AG20443 (cell line): Measurements from ENCODE around the gene CAMK4.
A peak's percentile ranks its signal among the peaks of the same experiment; 100 is the strongest.

Experiments
- DNase-seq: peaks from one replicate; pipeline ENCODE4 v3.0.0; 2012; ENCODE audit warnings: low spot score, mixed read lengths

Gene CAMK4

DNA sequence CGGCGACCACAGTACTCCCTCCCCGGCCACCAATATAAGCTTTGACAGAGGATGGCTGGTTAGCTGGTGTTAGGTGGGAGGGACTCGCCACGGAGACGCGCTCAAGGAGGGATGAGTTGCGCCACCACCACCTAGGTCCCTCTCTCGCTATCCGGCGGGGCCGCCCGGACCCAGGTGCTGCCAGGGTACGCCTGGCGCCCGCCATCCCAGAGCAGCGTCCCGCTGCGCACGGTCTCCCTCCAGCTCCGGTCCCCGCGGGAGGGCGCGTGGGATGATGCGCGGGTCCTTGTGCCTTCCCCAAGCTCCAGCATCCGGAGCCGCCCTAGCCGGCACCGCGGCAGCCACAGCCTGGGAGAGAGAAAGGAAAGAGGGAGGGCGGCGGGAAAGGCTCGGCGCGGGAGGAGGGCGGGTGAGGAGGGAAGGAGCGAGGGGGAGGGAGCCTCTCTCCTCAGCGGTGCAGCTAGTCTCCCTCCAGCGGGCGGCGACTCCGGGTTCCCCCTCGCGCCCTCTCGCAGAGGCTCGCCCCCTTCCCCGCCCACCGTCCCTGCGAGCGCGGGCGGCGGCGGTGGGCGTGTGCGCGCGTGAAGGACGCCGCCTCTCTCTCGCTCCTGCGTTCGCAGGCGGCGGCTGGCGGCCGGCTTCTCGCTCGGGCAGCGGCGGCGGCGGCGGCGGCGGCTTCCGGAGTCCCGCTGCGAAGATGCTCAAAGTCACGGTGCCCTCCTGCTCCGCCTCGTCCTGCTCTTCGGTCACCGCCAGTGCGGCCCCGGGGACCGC is at the start of gene CAMK4:
TSS of gene CAMK4 (plus strand) at position 598 of the 774 bp plus-strand sequence. CDS start at position 698, 100 bp downstream.
- peak; percentile 82 for DNase-seq

DNA sequence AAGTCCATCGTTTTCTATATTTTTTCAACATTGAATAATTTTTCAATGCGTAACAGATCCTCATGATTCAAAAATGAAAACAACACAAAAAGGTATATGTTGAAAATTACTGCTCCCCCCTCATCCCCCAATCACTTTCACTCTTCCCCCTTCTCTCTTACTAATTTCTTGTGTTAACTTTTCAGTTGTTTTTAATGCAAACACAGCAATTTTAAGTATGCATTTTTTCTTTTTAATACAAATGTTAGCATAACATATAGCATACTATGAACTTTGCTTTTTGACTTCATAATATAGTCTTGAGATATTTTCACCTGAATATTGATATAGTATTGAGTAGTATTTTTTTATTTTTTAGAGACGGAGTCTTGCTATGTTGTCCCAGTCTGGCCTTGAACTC is 41.1 kb upstream of the CAMK4 start:
- DNase-seq = no peak

DNA sequence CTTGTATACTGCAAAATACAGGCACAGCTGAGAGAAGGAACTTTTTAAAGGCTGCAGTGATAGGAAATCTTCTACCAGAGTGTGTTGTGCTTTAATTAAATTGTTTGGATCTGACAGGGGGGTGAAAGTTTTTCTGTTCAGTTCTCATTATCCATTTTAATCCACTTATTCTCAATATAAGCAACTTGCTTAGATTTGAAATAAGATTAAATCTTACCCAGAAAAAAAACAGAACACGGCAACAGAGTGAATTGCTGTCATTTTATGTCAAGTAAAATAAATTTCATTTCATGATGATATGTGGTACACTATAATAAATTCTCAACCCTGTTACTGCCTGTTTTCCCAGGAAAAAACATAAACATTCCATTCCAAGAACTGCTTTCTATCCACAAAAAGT is 37.1 kb upstream of the CAMK4 start:
- DNase-seq = no peak

DNA sequence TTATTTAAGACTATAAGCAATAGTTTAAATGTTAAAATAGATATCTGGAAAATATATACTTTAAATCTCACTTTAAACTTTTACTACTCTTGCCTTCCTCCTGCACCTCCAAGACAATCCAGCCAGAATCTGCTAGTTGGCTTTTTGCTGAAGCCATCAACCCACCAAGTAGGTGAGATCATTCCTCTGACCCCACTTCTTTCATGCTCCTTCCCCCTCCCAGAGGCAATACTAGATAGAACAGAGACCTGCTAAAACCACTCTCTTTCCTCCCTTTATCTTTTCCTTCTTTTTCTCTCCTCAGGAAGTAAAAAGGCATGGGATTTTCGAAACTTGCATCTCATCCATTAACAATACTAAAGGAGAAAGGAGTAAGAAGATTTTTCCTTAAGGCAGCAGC is 30.1 kb upstream of the CAMK4 start:
- no peak for DNase-seq

DNA sequence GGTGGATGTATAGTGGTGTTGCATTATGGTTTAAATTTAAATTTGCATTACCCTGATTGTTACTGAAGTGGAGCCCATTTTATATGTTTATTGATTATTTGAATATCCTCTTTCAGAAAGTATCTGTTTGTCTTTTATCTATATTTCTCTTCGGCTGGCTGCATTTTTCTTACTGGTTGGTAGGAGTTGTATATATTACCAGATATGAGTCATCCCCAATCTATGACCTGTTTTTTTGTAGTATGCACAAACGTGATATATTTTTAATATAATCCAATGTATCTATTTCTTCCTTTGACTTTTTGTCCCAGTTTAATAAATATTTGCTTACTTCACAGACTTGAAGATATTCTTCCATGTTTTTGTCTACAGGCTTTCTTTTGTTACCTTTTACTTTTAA is 29.3 kb upstream of the CAMK4 start:
- DNase-seq = no peak

DNA sequence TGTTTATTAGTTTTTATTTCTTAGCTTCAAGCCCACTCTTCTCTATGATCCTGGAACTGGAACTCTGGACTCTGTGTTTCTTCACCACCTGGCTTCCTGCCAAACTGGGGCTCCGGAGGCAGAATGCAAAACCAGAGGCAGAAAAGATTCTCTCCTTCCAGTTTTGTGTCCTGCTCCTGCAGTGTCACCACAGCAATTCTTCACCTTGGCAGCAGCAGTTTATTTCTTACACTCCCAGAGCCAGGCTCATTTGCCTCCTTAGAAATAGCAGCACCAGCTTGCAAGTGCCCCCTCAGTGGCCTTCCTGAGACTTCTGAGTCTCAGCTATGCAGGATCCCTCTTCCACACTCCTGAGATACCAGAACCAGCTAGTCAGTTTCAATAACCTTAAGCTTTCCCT is 26.7 kb upstream of the CAMK4 start:
- peak; percentile 7 for DNase-seq

DNA sequence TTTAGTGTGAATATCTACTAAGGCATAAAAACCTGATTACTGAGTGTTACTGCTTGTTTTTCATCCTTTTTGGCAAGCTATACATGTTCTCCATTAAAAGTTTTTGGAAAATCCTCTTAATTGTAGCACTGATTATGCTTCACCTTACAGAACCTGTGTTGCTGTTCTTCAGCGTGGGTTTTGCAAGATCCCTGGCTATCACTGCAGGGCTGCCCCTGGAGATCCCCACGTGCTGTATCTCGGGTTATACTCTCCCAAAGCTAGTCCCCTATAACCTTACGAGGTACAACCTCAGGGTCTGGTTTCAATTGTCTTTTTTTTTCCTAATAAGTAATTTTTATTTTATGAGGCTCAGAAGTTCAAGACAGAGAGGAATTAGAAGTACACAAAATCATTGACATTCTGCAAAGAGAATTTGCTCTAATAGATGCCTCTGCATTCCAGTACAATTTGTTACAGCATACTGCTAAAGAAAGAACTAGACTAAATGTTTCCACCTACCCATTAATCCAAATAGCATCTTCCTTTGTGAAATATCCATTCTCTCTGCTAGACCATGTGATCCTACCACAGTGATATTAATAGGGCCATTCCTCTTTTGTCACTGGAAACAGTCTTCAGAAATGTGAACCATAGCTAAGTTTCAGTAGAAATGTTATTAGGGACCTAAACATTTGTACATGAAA is 25.8 kb upstream of the CAMK4 start:
- no peak for DNase-seq

DNA sequence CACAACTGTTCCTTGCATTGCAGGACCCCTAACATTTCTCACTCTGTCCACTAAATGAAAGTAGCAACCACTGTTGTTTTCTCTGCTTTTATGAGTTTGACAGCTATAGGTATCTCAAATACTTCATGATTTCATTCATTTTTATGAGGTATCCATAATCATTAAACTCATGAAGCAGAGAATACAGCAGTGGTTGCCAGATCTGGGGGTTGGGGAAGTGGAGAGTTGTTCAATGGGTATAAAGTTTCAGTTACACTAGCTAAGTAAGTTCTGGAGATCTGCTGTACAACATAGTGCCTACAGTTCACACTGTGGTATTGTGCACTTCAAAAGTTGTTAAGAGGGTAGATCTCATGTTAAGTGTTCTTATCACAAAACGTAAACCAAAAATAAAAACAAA is 23.4 kb upstream of the CAMK4 start:
- DNase-seq = no peak

DNA sequence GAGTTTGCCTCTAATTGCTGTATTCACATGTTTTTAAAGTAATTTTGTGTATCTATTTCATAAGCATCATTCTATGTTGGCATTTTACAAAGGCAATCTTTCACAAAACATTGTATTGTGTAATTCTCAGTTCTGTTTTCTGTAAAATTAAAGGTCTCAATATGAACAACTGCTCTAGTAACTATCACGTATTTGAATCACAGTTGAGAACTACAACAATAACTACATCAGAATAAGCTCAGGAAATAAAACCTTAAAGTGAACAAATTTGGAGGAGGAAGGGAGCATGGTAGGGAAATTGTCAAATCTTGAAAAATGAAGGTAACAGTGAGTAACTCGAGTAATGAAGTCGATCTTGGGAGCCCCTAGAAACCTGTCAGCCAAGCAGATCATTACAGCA is 22.5 kb upstream of the CAMK4 start:
- DNase-seq = no peak

DNA sequence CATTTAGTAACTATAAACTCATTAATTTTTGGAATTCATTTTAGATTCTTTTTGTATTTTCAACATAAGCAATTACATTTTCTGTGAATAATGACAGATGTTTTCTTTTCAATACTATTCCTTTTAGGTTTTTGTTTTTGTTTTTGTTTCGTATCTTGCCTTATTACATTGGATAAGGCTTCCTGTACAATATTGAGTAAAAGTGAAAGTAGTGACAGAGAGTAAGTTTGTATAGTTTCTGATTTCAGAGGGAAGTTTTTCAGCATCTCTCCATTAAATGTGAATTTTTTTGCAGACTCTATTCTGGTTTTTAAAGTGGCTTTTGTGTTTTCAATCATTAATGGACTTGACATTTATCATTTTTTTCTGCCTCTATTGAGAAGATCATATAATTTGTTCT is 12.8 kb upstream of the CAMK4 start:
- no peak for DNase-seq

DNA sequence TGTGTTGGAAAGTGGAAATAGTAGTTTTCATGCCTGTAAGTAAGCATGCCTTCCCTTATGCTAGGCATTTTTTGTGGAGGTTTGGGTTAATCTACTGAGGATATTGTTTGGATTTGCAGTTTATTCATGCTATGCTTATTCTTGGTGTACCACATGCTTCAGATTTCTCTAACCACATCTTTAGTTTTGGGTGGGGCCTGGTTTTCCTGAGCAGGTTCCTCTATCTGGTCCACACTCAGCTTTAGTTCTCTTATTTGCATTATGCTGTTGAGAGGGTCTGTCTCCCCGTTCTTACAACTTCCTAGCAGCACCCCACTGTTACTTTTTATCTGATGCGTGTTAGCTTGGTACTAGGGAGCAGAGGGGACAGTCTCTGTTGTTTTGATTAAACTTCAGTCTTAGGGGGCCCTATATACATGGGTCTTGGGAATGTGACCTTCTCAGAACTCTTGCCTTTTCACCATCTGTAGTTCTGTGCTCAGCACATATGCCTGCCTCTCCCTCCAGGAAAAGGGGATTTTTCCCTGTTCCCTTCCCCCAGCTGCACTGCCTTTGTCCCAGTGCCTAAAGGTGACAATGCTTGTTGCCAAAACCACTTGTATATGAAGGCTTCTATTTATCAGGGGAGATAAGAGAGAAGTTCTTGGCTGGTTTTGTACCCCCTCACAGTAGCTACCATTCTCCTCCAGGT is 10.0 kb upstream of the CAMK4 start:
- no peak for DNase-seq

DNA sequence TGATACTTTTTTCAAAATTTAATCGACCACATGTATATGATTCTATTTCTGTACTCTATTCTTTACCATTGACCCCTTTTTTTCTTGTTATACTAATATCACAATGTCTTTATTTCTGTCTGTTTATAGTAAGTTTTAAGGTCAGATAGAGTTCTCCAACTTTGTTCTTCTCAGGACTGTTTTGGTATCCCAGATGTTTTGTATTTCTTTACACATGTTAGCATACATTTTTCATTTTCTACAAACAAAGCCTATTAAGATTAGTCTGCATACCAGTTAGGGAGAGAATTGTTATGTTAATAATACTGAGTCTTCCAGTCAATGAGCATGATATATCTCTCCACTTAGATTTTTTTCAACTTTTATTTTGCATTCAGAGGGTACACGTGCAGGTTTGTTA is 8.2 kb upstream of the CAMK4 start:
- no peak for DNase-seq

DNA sequence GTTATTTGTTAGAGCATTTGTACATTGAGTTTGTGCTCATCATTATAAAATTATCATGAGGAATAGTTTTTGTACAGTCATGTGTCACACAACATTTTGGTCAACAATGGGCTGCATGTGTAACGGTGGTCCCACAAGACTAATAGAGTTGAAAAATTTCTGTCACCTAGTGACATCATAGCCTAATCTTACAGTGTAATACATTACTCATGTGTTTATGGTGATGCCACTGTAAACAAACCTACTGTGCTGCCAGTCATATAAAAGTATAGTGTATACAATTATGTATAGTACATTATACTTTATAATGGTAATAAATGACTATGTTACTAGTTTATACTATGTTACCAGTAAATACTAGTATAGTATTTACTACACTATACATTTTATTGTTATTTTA is 3.0 kb upstream of the CAMK4 start:
- no peak for DNase-seq

DNA sequence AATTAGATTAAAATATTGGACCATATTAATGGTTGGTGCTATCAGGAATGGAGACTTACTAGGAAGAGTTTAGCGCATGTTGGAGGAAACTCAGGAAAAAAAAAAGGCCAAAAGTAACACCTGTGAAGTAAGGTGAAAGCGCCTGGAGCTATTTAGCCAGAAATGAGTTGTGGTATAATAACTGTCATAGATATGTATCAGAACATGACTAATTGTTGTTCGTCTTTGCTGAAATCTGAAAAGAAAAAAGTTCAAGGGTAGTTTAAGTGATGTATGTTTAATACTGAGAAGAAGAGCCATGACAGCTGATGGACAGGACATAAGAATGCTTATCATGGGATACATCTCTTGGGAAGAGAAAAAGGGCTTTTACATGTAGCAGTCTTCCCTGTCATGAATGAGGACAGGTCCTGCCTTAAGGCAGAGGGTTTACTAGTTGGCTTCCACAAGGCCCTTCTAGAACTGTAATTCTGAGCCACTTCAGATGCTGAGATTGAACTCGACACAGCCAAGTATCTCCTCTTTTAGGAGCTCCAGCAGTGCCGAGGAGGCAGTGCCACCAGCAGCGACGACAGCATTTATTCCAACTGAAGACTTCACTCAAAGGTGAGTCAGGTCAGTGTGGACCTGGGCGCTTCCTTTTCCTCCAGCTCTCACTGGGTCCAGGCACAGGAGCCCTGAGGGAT is 940 bp upstream of the CAMK4 start:
- no peak for DNase-seq

DNA sequence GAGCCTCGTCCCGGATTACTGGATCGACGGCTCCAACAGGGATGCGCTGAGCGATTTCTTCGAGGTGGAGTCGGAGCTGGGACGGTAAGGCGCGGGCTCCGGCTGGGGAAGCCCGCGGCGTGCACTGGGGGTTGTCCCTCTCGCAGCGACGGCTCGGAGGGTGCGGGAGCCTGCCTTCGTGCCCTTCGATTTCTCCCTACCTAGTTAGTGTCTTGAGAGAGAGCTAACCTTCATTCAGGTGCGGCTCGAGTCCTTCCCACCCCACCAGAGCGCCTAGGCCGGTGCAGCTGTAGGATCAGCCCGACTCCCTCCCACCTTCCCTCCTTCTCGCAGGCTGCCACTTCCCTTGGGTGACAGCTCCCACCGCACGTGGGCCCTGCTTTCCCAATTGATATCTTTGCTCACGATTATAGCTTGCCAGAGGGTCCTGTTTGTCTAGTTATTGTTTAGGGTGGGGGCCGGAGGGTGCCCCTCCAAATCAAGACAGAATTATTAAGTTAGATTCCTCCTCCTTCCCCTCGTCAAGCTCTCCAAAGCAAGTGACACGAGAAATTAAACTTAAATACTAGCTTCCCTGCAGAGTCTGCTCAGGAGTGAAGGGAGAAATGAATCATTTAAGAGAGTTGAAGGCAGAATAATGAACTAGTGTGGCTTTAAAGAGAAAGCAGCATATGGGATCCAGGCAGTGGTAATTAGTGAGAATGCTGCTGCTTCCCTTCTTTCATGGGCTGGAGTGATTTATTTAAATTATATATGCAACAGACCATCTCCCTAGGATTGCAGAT is 569 bp downstream of the CAMK4 start:
- no peak for DNase-seq

DNA sequence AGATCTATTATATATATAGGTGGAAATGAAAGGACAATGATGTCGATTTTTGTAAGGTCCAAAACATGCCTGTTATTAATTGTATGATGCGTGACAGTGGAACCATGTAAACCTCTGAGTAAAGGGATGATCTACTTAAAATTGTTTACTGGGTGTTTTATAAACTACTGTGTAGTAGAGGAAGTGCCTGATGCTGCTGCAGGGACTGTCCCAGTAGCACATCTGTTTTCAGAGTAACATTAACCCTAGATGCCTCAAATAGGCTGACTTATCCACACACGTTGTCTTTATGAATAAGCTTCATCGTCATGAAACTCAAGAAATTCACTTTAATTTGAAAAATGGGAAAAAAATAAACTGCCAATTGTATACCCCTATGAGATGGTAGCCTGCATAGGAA is 1.7 kb downstream of the CAMK4 start:
- DNase-seq = no peak

DNA sequence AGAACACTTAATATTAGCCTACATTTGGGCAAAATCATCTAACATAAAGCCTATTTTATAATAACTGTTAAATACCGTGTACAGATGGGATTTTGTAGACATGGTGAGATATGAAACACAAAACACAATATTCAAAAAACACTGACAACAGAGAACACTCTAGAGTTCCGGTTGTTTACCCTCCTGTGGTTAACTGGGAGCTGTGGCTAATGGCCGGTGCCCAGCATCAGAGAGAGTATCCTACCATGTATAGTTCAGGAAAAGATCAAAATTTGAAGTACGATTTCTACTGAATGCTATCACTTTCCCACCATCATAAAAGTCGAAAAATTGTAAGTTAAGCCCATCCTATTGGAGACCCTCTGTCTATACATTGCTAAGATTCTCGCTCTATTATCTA is 2.4 kb downstream of the CAMK4 start:
- no peak for DNase-seq

DNA sequence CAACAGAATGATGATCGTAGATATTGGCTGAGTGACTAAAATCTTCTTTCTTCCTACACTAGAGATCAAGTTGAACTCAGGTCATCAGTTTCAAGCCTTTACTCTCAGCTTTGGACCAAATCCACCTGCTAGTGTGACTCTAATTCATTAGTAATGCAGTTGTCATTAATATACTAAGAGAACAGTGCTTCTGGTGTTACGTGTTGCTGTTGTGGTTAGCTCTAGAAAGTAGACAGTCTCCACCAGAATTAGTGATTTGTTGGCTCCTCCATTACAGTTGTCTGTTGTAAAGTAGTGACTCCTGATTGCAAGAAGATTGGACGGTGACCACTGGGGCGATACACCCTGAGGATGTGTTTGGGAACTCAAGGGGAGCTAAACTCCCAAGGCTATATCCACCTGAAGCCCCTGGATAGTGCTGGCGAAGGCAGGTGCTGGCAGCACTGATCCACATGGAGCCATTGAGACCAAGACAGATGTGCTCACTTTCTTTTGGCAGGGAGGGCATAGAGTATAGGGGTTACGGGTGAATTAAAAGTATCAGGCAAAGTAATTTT is 3.1 kb downstream of the CAMK4 start:
- DNase-seq = no peak

DNA sequence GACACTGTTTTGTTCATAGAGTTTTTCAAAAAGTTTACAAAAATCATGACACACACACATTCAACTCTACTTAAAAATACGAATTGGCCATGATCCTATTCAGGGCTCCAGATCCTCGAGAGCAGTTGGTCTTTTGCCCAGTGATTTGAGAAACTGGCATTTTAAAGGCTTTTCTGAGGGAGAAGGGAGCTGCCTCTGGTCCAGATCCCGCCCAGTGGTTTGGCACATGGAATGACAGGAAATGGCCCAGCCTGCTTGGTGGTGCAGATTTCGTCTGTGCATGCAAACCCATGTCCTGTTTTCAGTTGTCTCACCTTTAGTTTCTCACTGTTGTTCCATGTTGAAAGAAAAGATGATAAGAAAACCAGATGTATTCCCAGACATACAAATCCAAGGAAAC is 3.6 kb downstream of the CAMK4 start:
- peak; percentile 27 for DNase-seq

DNA sequence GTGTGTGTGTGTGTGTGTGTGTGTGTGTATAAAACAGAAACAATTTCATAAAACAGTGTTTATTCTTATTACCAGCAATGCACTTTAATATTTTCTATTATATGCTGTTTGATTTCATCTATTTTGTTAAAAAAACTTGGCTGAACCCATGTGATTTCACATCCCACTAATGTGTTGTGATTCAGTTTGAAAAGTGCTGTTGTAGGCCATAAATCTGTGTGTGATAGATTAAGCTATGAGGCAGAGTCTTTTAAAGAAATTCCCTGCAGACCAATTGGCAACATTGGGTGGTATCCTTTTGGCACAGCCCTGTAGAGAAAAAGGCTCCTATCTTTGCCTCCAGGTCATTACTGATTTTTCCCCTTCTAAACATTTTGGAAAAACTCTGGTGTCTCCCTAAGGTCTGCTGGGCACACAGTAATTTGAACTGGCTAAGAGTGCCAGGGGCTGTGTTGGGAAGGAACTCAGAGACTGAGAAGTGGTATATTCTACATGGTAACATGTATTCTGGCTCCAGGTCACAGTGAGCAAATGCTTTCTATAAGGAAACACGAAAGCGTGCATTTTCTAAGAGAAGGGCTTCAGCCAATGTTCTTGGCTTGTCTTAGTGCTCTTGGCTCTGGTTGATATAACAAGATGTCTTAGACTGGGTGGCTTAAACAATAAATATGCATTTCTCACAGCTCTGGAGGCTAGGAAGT is 4.5 kb downstream of the CAMK4 start:
- no peak for DNase-seq
